Activated gamma-delta T cell treated with Interleukin-2 at 50 U/mL for 16 hours (primary cell): ENCODE results near the gene MED15.

Source experiments
- DNase-seq: peaks from one replicate; pipeline ENCODE4 v3.0.0-alpha.2; 2020

Gene MED15

GRCh38 chr22:20630873-20631617 is 123.6 kb downstream of the MED15 start:
- no peak for DNase-seq

DNA sequence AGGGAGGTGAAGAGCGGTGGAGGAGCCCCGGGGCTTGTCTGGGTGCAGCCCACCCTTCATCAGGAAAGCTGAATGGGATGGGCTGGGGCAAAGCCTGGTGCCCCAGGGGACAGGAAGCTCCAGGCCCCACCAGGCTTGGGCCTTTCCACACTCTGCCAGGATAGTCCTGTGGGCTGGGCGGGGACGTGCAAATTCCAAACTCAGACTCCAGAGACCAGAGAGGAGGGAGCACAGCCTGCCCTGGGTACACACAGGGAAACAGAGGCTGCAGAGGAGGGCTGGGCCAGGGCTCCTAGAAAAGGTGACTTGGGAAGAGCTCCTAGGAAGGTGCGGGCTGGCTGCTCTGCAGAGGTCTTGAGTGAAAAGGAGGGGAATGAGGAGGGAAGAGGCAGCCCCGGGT is 124.7 kb downstream of the MED15 start:
- no peak for DNase-seq

DNA sequence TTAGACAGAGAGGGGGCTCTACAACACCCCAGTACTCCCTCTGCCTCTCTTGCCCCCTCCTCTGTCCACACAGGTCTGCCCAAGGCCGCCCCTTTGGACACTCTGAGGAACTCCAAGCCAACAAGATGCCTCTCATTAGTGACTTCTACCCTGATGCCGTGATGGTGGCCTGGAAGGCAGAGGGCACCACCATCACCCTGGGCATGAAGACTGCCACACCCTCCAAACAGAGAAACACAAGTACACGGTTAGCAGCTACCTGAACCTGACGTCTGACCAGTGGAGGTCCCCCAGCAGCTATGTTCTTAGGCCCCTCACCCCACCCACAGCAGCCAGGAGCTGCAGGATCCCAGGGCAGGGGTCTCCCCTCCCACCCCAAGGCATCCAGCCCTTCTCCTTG is 125.1 kb downstream of the MED15 start:
- no peak for DNase-seq

DNA sequence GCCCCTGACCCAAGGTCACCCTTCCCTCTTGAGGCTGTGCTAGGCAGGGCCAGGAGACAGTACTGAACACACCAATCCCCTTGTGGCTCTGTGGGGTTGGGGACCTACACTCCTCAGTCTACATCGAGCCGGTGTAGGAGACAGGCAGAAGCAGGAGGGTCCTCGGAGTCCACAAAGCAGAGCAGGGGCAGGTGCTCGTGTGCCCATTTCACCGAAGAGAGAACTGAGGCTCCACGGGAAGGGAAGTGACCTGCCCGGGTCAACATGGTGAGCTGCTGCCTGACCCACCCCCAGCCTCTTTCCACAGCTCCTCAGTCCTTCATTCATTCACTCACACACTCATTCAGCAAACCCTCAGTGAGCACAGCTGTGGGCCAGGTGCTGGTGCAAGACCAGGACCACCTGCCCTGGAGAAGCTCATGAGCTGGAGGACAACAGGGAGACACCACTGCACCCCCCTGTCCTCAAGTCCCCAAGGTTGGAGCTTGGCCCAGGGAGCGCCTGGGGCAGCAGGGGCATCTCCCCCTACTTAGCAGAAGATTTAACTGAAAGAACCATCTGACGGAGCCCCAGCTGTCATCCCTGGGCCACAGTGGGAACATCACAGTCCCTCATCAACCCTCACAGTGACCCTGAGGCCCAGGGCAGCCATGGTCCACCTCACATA is 127.3 kb downstream of the MED15 start:
- DNase-seq, result no peak

- DNase-seq, result no peak
Observed at GRCh38 chr22:20635227-20635591, 127.8 kb downstream of the MED15 start.

- DNase-seq, result no peak
Observed at GRCh38 chr22:20636075-20636812, 128.8 kb downstream of the MED15 start.

DNA sequence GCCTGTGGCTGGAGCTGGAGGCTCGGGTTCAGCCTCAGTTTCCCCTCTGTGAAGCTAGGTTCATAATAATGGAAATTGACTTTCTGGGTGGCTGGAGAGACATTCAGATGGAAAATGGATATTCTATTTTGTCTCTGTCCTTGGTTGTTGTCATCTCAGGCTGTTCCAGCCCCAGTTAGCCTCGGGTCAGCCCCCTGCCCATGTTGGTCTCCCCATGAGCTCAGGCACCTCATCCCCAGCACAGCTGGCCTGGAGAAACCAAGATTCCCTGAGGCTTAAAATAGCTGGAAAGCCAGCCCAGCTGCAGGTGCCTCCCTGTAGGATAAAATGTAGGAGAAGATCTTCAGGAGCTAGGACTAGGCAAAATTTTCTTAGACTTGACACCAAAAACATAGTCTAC is 129.5 kb downstream of the MED15 start:
- no peak for DNase-seq
